HCT116 (cell line): ENCODE results near the gene NEDD4L. TPM values are rescaled to one million over a fixed set of nuclear protein-coding genes. Genes with fewer than 3 reads are reported as not detected.

Source experiments
- ATAC-seq: fragments of 200-7000 bp; cut with Tn5 transposase; 2 replicates; pipeline ENCODE4 v1.9.1; 2020; ENCODE audit warnings: mild to moderate bottlenecking, moderate library complexity
- BruUV-seq: library from RNA; stranded (reverse); fragments of 400-500 nt; replicated peaks from 2 replicates; lab custom pipeline; 2021; lab: Mats Ljungman, UMichigan
- CTCF ChIA-PET: fragments of 300-600 bp; sonication (Branson Sonifier 250); formaldehyde crosslinking; loops from one replicate; lab custom pipeline; 2021; ENCODE audit warnings: antibody characterized with exemption; lab: Charles Lee
- POLR2A ChIA-PET: fragments of 300-600, 350-600 bp; sonication (Branson Sonifier 250); formaldehyde crosslinking; loops from one replicate; lab custom pipeline; 2021; ENCODE audit warnings: antibody characterized with exemption; lab: Charles Lee
- RAD21 ChIA-PET, 2 experiments: fragments of 300-600 bp; sonication (Branson Sonifier 250); formaldehyde crosslinking; loops; one replicate each; lab custom pipeline; 2023; ENCODE audit warnings: low total read pairs in 2 of 2; ENCODE audit not compliant: uncharacterized antibody in 2 of 2, unreplicated experiment in 2 of 2, low non-redundant PET in 1 of 2; lab: Charles Lee
- DNase-seq: peaks from one replicate; pipeline ENCODE4 v3.0.0-alpha.2; 2010; ENCODE audit warnings: low read depth, low spot score
- H2AFZ ChIP-seq: fragments of 200-600 bp; shearing (Covaris generic), sonication (generic); 2 replicates; pipeline ENCODE4 v1.6.1; 2017; ENCODE audit warnings: low read depth, mixed run types, mixed read lengths, antibody characterized with exemption, low read length; ENCODE audit not compliant: poor library complexity, severe bottlenecking
- H3K27ac ChIP-seq: 2 replicates; pipeline ENCODE4 v1.5.1; 2012; ENCODE audit warnings: low read depth, low read length
- H3K27me3 ChIP-seq: fragments of 200-600 bp; sonication (generic); 2 replicates; pipeline ENCODE4 v1.6.1; 2016; ENCODE audit warnings: mixed run types, low read length, mixed read lengths; ENCODE audit not compliant: insufficient read depth
- H3K36me3 ChIP-seq, 2 experiments: fragments of 200-500 bp in 1 of 2; fragments of 200-600 bp in 1 of 2; sonication (Bioruptor generic) in 1 of 2; sonication (generic) in 1 of 2; 2 replicates each; pipeline versions ENCODE4 v1.5.1 to v1.6.1; 2014 to 2016; ENCODE audit warnings: low read length in 2 of 2, inconsistent platforms in 1 of 2, mixed read lengths in 1 of 2, mixed run types in 1 of 2; ENCODE audit not compliant: insufficient read depth in 2 of 2, control insufficient read depth in 1 of 2
- H3K4me1 ChIP-seq, 2 experiments: fragments of 200-600 bp in 1 of 2; sonication (generic) in 1 of 2; 2 replicates each; pipeline versions ENCODE4 v1.5.1 to v1.6.1; 2012 to 2017; ENCODE audit warnings: low read length in 2 of 2, inconsistent platforms in 1 of 2, mild to moderate bottlenecking in 1 of 2, mixed read lengths in 1 of 2, mixed run types in 1 of 2, moderate library complexity in 1 of 2; ENCODE audit not compliant: insufficient read depth in 2 of 2, control insufficient read depth in 1 of 2
- H3K4me2 ChIP-seq: fragments of 200-600 bp; sonication (generic); 2 replicates; pipeline ENCODE4 v1.6.1; 2017; ENCODE audit warnings: mixed run types, low read length, mixed read lengths
- H3K4me3 ChIP-seq, 2 experiments: fragments of 200-600 bp in 1 of 2; sonication (generic) in 1 of 2; replicated peaks in 1 of 2; 2 replicates each; pipeline ENCODE4 v1.5.1; 2011 to 2016; ENCODE audit warnings: low read length in 2 of 2, control low read depth in 1 of 2, low read depth in 1 of 2, mild to moderate bottlenecking in 1 of 2, mixed read lengths in 1 of 2, mixed run types in 1 of 2
- H3K79me2 ChIP-seq: fragments of 200-600 bp; sonication (generic); 2 replicates; pipeline ENCODE4 v1.6.1; 2017; ENCODE audit warnings: mild to moderate bottlenecking, mixed run types, low read length, moderate library complexity, mixed read lengths; ENCODE audit not compliant: insufficient read depth
- H3K9ac ChIP-seq: fragments of 200-600 bp; sonication (generic); 2 replicates; pipeline ENCODE4 v1.6.1; 2016; ENCODE audit warnings: low read length, mixed read lengths
- H3K9me2 ChIP-seq: fragments of 200-600 bp; sonication (generic), shearing (Covaris generic); 2 replicates; pipeline ENCODE4 v1.6.1; 2017; ENCODE audit warnings: mixed run types, mild to moderate bottlenecking, moderate library complexity; ENCODE audit not compliant: insufficient read depth
- H3K9me3 ChIP-seq, 2 experiments: fragments of 200-500 bp in 1 of 2; fragments of 200-600 bp in 1 of 2; sonication (Bioruptor generic) in 1 of 2; sonication (generic) in 1 of 2; 2 replicates each; pipeline ENCODE4 v1.6.1; 2014 to 2017; ENCODE audit warnings: low read length in 2 of 2, mixed read lengths in 2 of 2, inconsistent platforms in 1 of 2, low read depth in 1 of 2, mild to moderate bottlenecking in 1 of 2, mixed run types in 1 of 2, moderate library complexity in 1 of 2; ENCODE audit not compliant: control insufficient read depth in 1 of 2, insufficient read depth in 1 of 2
- H4K20me1 ChIP-seq: fragments of 200-600 bp; sonication (generic), shearing (Covaris generic); 2 replicates; pipeline ENCODE4 v1.6.1; 2017; ENCODE audit warnings: mixed run types, mild to moderate bottlenecking, moderate library complexity; ENCODE audit not compliant: insufficient read depth
- ATF3 ChIP-seq: IDR thresholded peaks from 2 replicates; pipeline ENCODE4 v1.6.1; 2012
- CBX3 ChIP-seq: IDR thresholded peaks from 2 replicates; pipeline ENCODE4 v1.6.1; 2012; ENCODE audit warnings: low read depth
- CEBPB ChIP-seq: IDR thresholded peaks from 2 replicates; pipeline ENCODE4 v1.6.1; 2012; ENCODE audit warnings: low read depth
- CTCF ChIP-seq, 3 experiments: fragments of 200-600 bp in 1 of 3; sonication (generic) in 1 of 3; IDR thresholded peaks in 2 of 3; conservative IDR thresholded peaks in 1 of 3; 2 replicates each; pipeline ENCODE4 v1.5.1; 2012 to 2017; ENCODE audit warnings: low read depth in 2 of 3, low read length in 2 of 3, antibody characterized with exemption in 1 of 3, borderline replicate concordance in 1 of 3, control low read depth in 1 of 3, mild to moderate bottlenecking in 1 of 3, mixed read lengths in 1 of 3, mixed run types in 1 of 3, moderate library complexity in 1 of 3; ENCODE audit not compliant: insufficient read depth in 1 of 3
- EGR1 ChIP-seq: IDR thresholded peaks from 2 replicates; pipeline ENCODE4 v1.6.1; 2012; ENCODE audit warnings: low read depth
- ELF1 ChIP-seq: IDR thresholded peaks from 2 replicates; pipeline ENCODE4 v1.6.1; 2012; ENCODE audit warnings: low read depth, borderline replicate concordance
- EZH2phosphoT487 ChIP-seq: fragments of 200-600 bp; IDR thresholded peaks from 2 replicates; pipeline ENCODE4 v1.6.1; 2018; ENCODE audit warnings: antibody characterized with exemption, borderline replicate concordance
- FOSL1 ChIP-seq: IDR thresholded peaks from 2 replicates; pipeline ENCODE4 v1.6.1; 2012; ENCODE audit warnings: low read depth
- JUND ChIP-seq: IDR thresholded peaks from 2 replicates; pipeline ENCODE4 v1.6.1; 2012
- MAX ChIP-seq: IDR thresholded peaks from 2 replicates; pipeline ENCODE4 v1.6.1; 2012
- POLR2A ChIP-seq: IDR thresholded peaks from 2 replicates; pipeline ENCODE4 v1.7.0; 2011; ENCODE audit warnings: borderline replicate concordance; ENCODE audit not compliant: insufficient read depth, insufficient read length; ENCODE audit errors: extremely low read depth
- POLR2AphosphoS5 ChIP-seq: IDR thresholded peaks from 2 replicates; pipeline ENCODE4 v1.6.1; 2011; ENCODE audit warnings: mild to moderate bottlenecking, low read depth, low read length, moderate library complexity
- RAD21 ChIP-seq: IDR thresholded peaks from 2 replicates; pipeline ENCODE4 v1.6.1; 2012; ENCODE audit warnings: low read depth, mild to moderate bottlenecking
- REST ChIP-seq: IDR thresholded peaks from 2 replicates; pipeline ENCODE4 v1.6.1; 2012; ENCODE audit warnings: low read depth
- SP1 ChIP-seq: IDR thresholded peaks from 2 replicates; pipeline ENCODE4 v1.6.1; 2012; ENCODE audit warnings: low read depth
- SRF ChIP-seq: IDR thresholded peaks from 2 replicates; pipeline ENCODE4 v1.6.1; 2012; ENCODE audit warnings: low read depth
- TCF7L2 ChIP-seq: IDR thresholded peaks from 2 replicates; pipeline ENCODE4 v1.7.0; 2011; ENCODE audit warnings: borderline replicate concordance, inconsistent platforms; ENCODE audit not compliant: insufficient read depth, insufficient read length; ENCODE audit errors: extremely low read depth
- YY1 ChIP-seq: IDR thresholded peaks from 2 replicates; pipeline ENCODE4 v1.6.1; 2011; ENCODE audit warnings: low read length, low read depth, moderate library complexity, mild to moderate bottlenecking; ENCODE audit not compliant: insufficient replicate concordance; ENCODE audit errors: extremely low read depth
- ZBTB33 ChIP-seq: IDR thresholded peaks from 2 replicates; pipeline ENCODE4 v1.6.1; 2011; ENCODE audit warnings: mild to moderate bottlenecking, low read length, moderate library complexity; ENCODE audit not compliant: insufficient replicate concordance; ENCODE audit errors: extremely low read depth
- ZFX ChIP-seq: fragments of 450-650 bp; IDR thresholded peaks from 2 replicates; pipeline ENCODE4 v1.6.1; 2017
- ZNF274 ChIP-seq: fragments of 200-500 bp; sonication (Bioruptor generic); IDR thresholded peaks from 2 replicates; pipeline ENCODE4 v1.6.1; 2014; ENCODE audit warnings: mild to moderate bottlenecking, low read depth, low read length, inconsistent platforms
- intact Hi-C: fragments of 100-400 bp; cut with micrococcal nuclease; formaldehyde crosslinking; loops from 2 replicates; pipeline ENCODE4 v1.10.0; 2022
- total RNA-seq: library from RNA; stranded (reverse); gene quantifications from one replicate; pipeline ENCODE4 v1.2.1, GENCODE V29; 2021; ENCODE audit not compliant: unreplicated experiment

The NEDD4L gene
- total RNA-seq, 1 experiment from 2014 or later: 41.5 TPM

- Histone ChIP-seq H3K27me3 (no peaks in the 10 kb centered on the region), H3K9me3 (no peaks in the 10 kb centered on the region), H3K9ac (peak overlapping the region; percentile 33), H3K4me3 (peak overlapping the region in 1 of 2 experiments; percentile 16; a peak in 2 of 4 replicates), H3K79me2 (no peaks in the 10 kb centered on the region), H3K36me3 (no peaks in the 10 kb centered on the region), H4K20me1 (no peaks in the 10 kb centered on the region), H2AFZ (no peak overlapping the region), H3K4me1 (peaks cover 53 to 70% of the 10 kb centered on the region in 2 experiments), H3K4me2 (peak overlapping the region; percentile 69), H3K27ac (peak overlapping the region; percentile 47; the same call in 1 of the 2 replicates), H3K9me2 (no peaks in the 10 kb centered on the region)
- no TSS peak for BruUV-seq
- ChIA-PET CTCF (no interaction called here), RAD21 (no interaction called here), POLR2A (no interaction called here)
- intact Hi-C loops: no loop called here
- ATAC-seq: peak; percentile 89
- peak; percentile 75 for DNase-seq
- no peak for TF ChIP-seq ZNF274
- peak; percentile 58 for TF ChIP-seq SP1
- peak; percentile 63 for TF ChIP-seq JUND
- TF ChIP-seq ELF1: no peak
- TF ChIP-seq EGR1: no peak
- peak; percentile 70 for TF ChIP-seq FOSL1
- TF ChIP-seq REST: no peak
- peak; percentile 47; the same call in 1 of the 2 replicates for TF ChIP-seq POLR2AphosphoS5
- no peak for TF ChIP-seq ZBTB33
- TF ChIP-seq ZFX: no peak
- TF ChIP-seq RAD21: no peak
- TF ChIP-seq POLR2A: no peak
- peak; percentile 48 for TF ChIP-seq MAX
- TF ChIP-seq CTCF (IDR thresholded peaks at IDR 0.05 in 2 of 3, conservative IDR thresholded peaks at IDR 0.05 in 1 of 3; ENCODE audit: borderline replicate concordance in 1 of 3, insufficient read depth in 1 of 3, low read depth in 2 of 3, low read length in 2 of 3): no peak
- TF ChIP-seq TCF7L2: no peak
- peak; percentile 40 for TF ChIP-seq YY1
- no peak for TF ChIP-seq ATF3
- TF ChIP-seq CEBPB: peak; percentile 52; the same call in 1 of the 2 replicates
- no peak for TF ChIP-seq EZH2phosphoT487
- TF ChIP-seq SRF: no peak
- peak; percentile 61; the same call in 1 of the 2 replicates for TF ChIP-seq CBX3
Observed at GRCh38 chr18:58268849-58269248, 224.8 kb downstream of the NEDD4L start.
